BJ (cell line): ENCODE data around the gene BAD. TPM values are rescaled to one million over a fixed set of nuclear protein-coding genes. Genes with fewer than 3 reads are reported as not detected.

Experiments used
- CTCF ChIA-PET: fragments of 350-600 bp; formaldehyde crosslinking; extraction: SDS; loops from one replicate; lab custom pipeline; 2021; ENCODE audit warnings: antibody characterized with exemption, inconsistent platforms; lab: Yijun Ruan, JAX
- POLR2A ChIA-PET: fragments of 300-600 bp; sonication (Branson Sonifier 250); formaldehyde crosslinking; extraction: SDS; loops from one replicate; lab custom pipeline; 2021; ENCODE audit warnings: antibody characterized with exemption; lab: Charles Lee
- DNase-seq: peaks from one replicate; pipeline ENCODE4 v3.0.0-alpha.2; 2011; ENCODE audit warnings: low read depth
- H3K27me3 ChIP-seq: 2 replicates; pipeline ENCODE4 v1.6.0; 2011; ENCODE audit warnings: low read length; ENCODE audit not compliant: control insufficient read depth, insufficient read depth
- H3K36me3 ChIP-seq: 2 replicates; pipeline ENCODE4 v1.5.1; 2011; ENCODE audit warnings: low read length; ENCODE audit not compliant: control insufficient read depth, insufficient read depth
- H3K4me3 ChIP-seq: 2 replicates; pipeline ENCODE4 v1.5.1; 2011; ENCODE audit warnings: low read depth, mild to moderate bottlenecking, control low read depth, low read length
- polyA plus RNA-seq: library from polyadenylated mRNA; depleted of rRNA; stranded (reverse); fragments of >200 nt; gene quantifications from 2 replicates; pipeline ENCODE4 v1.2.3, GENCODE V29; 2011
- TF ChIP-seq, protein P1 (sequence below): IDR thresholded peaks from 2 replicates; pipeline ENCODE4 v1.5.1; 2011; ENCODE audit warnings: low read depth, mild to moderate bottlenecking, control low read depth, inconsistent platforms, low read length, moderate library complexity; ENCODE audit not compliant: insufficient read depth

Gene BAD
- polyA plus RNA-seq, 1 experiment = 85.3 TPM

DNA sequence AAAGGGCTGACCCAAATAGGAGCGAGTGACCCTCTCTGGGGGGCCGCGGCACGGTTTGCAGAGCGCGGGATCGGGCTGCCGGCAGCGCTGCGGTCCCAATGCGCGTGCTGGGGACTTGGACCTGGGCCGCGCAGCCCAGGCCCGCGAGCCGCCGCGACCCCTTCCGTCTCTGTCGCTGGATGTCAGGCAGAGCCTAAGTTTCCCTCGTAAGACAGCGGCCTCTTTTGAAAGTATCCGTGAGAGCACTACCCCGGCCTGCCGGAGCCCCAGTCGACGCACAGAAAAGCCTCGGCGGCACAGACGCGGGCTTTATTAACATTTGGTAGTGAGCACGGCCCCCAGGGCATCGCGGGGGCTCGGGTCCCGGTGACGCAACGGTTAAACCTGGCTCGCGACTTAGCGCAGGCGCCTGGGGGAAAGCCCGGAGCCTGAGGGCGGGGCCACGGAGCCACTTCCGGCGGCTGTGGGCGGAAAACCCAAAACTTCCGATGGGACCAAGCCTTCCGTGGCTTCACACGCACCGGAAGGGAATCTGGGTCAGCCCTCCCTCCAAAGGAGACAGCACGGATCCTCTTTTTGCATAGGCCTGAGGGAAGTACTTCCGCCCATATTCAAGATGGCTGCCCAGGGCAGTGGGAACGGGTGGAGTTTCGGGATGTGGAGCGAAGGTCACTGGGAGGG, 14.8 kb downstream of the BAD start:
- CTCF ChIA-PET = interaction anchor here (0.7 to 4.7 kb wide), 15 partner anchors 9 to 84 kb away, joined by 3 to 41 read pairs (median 6); partner anchors contain the start of genes CATSPERZ, ESRRA, PLCB3 and PPP1R14B

DNA sequence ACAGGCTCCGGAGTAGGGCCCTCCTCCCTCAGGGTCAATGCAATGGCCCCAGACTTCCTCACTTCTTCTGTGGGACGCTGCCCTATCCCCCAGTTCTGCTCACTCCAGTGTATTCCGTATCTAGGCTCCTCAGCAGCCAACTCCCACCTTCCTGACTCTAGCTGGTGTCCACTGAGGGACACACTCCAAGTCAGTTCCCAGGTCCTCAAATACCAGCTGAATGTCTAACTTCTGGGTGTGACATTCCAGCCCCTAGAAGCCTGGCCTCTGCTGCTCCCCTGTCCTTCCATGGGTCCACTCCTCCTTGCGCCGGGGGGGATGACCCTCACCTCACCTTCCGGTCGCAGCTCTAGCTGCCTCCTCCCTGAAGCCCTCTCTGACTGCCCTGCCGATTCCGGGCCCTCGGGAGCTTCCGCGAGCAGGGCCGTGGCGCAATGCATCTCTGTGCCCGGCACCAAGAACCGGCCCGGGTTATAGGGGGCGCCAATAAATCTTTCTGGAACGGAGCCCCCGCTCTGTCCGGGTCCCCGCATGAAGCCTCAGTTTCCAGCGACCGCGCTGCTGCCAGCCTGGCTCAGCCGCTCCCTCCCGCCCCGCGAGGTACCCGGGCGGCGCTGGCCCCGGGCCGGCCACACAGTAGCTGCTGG, 15.4 kb downstream of the BAD start:
- ChIA-PET CTCF (interaction anchor here (1.1 to 4.7 kb wide), 9 partner anchors 12 to 83 kb away, joined by 4 to 41 read pairs (median 7); partner anchors contain the start of genes CATSPERZ, ESRRA, PLCB3 and PPP1R14B), POLR2A (interaction anchor here (0.7 kb wide), 1 partner anchor 353 kb away, joined by 3 read pairs; no protein-coding TSS in a partner anchor)
- DNase-seq = no peak
- H3K27me3 ChIP-seq = no peaks in the 10 kb centered on the region
- TF ChIP-seq, protein P1, sequence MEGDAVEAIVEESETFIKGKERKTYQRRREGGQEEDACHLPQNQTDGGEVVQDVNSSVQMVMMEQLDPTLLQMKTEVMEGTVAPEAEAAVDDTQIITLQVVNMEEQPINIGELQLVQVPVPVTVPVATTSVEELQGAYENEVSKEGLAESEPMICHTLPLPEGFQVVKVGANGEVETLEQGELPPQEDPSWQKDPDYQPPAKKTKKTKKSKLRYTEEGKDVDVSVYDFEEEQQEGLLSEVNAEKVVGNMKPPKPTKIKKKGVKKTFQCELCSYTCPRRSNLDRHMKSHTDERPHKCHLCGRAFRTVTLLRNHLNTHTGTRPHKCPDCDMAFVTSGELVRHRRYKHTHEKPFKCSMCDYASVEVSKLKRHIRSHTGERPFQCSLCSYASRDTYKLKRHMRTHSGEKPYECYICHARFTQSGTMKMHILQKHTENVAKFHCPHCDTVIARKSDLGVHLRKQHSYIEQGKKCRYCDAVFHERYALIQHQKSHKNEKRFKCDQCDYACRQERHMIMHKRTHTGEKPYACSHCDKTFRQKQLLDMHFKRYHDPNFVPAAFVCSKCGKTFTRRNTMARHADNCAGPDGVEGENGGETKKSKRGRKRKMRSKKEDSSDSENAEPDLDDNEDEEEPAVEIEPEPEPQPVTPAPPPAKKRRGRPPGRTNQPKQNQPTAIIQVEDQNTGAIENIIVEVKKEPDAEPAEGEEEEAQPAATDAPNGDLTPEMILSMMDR = no peak
- peaks cover 22% of the 10 kb centered on the region for H3K36me3 ChIP-seq
- peak overlapping the region; percentile 66 for H3K4me3 ChIP-seq

More for the DNA sequence above, 14.8 kb downstream of the BAD start:
- TF ChIP-seq, protein P1 = no peak
- Histone ChIP-seq H3K36me3 (peaks cover 17% of the 10 kb centered on the region), H3K4me3 (peak overlapping the region; percentile 66), H3K27me3 (no peaks in the 10 kb centered on the region)
- POLR2A ChIA-PET = no interaction called here
- DNase-seq = peak; percentile 99

DNA sequence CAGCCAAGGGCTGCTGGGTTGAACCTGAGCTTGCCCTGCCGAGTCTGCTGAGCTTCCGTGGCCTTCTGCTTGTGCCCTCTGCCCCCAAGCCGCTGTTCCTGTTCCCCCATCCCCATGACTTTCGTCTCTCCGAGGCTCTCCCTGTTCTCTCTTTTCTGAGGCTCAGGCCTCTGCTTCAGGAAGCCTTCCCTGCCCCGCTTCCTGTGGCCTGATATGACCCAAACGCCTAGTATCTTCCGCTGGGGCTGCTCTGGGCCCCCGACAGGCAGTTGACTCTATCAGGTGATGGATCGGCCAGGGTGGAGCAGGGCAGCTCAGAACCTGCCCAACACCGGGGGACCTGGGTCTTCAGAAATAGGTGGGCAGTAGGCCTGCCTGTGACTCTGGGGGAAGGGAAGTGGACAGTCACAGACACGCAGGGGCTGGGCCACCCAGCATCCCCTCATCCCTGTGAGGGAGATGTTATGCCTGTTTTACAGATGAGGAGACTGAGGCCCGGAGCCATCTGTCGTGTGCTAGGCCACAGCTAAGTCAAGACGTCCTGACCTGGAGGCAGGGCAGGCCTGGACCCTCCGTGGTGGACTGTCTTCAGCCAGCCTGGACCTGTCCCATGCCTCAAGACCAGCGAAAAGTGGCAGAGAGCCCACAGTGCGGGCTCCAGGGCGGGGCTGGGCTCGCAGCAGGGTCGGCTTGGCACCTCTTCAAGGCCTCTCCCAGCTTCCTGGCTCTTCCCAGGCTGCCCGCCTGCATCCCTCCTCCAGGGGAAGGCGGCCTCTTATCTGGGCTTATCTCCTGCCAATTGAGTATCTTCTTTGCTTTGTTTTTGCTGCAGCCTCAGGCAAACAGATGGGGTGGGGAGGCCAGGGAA, 16.2 kb downstream of the BAD start:
- CTCF ChIA-PET = interaction anchor here (0.7 to 4.7 kb wide), 9 partner anchors 9 to 64 kb away, joined by 3 to 41 read pairs (median 7); partner anchors contain the start of genes CATSPERZ, ESRRA, PLCB3 and PPP1R14B
- DNase-seq = no peak
- Histone ChIP-seq H3K36me3 (peaks cover 28% of the 10 kb centered on the region), H3K4me3 (peak overlapping the region; percentile 66), H3K27me3 (no peaks in the 10 kb centered on the region)
- POLR2A ChIA-PET = interaction anchor here (0.7 kb wide), 1 partner anchor 352 kb away, joined by 3 read pairs; no protein-coding TSS in a partner anchor
- TF ChIP-seq, protein P1 = no peak

DNA sequence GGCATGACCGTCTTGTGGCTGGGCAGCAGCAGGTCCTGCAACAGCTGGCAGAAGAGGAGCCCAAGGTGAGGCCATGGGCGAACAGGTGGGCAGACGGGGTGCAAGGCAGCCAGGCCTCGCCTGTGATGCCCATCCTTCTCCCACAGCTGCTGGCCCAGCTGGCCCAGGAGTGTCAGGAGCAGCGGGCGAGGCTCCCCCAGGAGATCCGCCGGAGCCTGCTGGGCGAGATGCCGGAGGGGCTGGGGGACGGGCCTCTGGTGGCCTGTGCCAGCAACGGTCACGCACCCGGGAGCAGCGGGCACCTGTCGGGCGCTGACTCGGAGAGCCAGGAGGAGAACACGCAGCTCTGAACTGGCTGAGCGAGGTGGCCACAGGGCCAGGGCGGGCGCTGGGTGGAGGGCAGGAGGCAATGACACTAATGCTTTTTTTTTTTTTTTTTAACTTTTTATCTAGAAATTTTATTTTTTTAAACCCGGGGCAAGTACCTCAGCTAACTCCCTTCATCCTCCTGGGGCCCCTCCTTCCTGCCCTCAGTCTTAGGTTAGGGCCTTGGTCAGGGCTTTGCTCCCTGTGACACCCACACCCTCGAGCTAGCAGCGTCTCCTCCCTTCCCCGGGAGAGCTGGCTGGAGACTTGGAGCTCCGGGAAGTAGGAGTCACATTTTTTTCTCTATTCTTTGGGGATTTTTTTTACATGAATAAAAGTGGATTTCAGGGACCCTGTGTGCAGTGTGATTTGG, 17.1 kb downstream of the BAD start:
- TF ChIP-seq, protein P1 = no peak
- no peak for DNase-seq
- ChIA-PET POLR2A (interaction anchor here (0.6 kb wide), 2 partner anchors 117 to 393 kb away, joined by 3 to 5 read pairs; no protein-coding TSS in a partner anchor), CTCF (interaction anchor here (0.7 to 3.5 kb wide), 5 partner anchors 10 to 82 kb away, joined by 3 to 41 read pairs (median 7); partner anchors contain the start of genes ESRRA, PLCB3 and STIP1)
- Histone ChIP-seq H3K4me3 (no peak overlapping the region), H3K36me3 (peaks cover 34% of the 10 kb centered on the region), H3K27me3 (no peaks in the 10 kb centered on the region)
